GM12891 (cell line): ENCODE measurements around the gene NEK3.

Experiments
- DNase-seq: peaks from one replicate; pipeline ENCODE4 v3.0.0; 2011; ENCODE audit warnings: low spot score; ENCODE audit not compliant: insufficient read length
- FAIRE-seq: peaks from 2 replicates; lab custom pipeline; 2011; peaks lifted over from hg19 to GRCh38; lab: Jason Lieb, UNC
- PAX5 ChIP-seq: IDR thresholded peaks from 2 replicates; pipeline ENCODE4 v1.6.1; 2011; ENCODE audit warnings: low read length, moderate library complexity, mild to moderate bottlenecking; ENCODE audit not compliant: insufficient read depth, severe bottlenecking
- POLR2A ChIP-seq: IDR thresholded peaks from 2 replicates; pipeline ENCODE4 v1.6.1; 2011; ENCODE audit warnings: low read depth, low read length, control low read depth
- POLR2AphosphoS5 ChIP-seq: IDR thresholded peaks from 2 replicates; pipeline ENCODE4 v1.6.1; 2011; ENCODE audit warnings: low read depth, low read length, control low read depth
- POU2F2 ChIP-seq: IDR thresholded peaks from 2 replicates; pipeline ENCODE4 v1.6.1; 2011; ENCODE audit warnings: low read depth, mild to moderate bottlenecking, control low read depth, low read length, moderate library complexity
- SPI1 ChIP-seq: IDR thresholded peaks from 2 replicates; pipeline ENCODE4 v1.6.1; 2011; ENCODE audit warnings: low read depth, low read length, control low read depth
- TAF1 ChIP-seq: IDR thresholded peaks from 2 replicates; pipeline ENCODE4 v1.6.1; 2011; ENCODE audit warnings: low read depth, low read length, control low read depth

NEK3 gene

GRCh38 chr13:52136763-52137162, 22.6 kb downstream of the NEK3 start:
- FAIRE-seq: no peak
- TF ChIP-seq POLR2AphosphoS5 (no peak), POU2F2 (no peak), POLR2A (no peak), PAX5 (no peak)
- DNase-seq: no peak

DNA sequence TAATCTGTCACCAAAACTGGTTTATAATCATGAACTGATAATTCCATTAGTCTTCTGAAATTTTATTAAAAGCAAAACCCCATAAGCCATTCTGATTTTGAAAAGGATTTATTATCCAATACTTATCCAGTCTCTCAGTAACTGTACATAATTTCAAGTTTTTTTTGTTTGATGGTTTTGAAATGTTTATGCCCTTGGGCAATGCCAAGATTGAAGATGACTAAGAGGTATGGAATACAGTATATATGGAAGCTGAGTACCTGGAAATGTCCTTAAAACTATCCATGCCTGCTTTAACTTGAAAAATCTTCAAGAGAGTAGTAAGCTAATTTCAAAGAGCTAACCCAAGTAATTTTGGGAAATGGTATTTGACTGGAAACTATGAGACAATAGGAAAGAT, 28.8 kb downstream of the NEK3 start:
- TF ChIP-seq POLR2A (no peak), PAX5 (no peak), POU2F2 (no peak), POLR2AphosphoS5 (no peak), SPI1 (no peak), TAF1 (no peak)
- DNase-seq (no peak), FAIRE-seq (no peak)

DNA sequence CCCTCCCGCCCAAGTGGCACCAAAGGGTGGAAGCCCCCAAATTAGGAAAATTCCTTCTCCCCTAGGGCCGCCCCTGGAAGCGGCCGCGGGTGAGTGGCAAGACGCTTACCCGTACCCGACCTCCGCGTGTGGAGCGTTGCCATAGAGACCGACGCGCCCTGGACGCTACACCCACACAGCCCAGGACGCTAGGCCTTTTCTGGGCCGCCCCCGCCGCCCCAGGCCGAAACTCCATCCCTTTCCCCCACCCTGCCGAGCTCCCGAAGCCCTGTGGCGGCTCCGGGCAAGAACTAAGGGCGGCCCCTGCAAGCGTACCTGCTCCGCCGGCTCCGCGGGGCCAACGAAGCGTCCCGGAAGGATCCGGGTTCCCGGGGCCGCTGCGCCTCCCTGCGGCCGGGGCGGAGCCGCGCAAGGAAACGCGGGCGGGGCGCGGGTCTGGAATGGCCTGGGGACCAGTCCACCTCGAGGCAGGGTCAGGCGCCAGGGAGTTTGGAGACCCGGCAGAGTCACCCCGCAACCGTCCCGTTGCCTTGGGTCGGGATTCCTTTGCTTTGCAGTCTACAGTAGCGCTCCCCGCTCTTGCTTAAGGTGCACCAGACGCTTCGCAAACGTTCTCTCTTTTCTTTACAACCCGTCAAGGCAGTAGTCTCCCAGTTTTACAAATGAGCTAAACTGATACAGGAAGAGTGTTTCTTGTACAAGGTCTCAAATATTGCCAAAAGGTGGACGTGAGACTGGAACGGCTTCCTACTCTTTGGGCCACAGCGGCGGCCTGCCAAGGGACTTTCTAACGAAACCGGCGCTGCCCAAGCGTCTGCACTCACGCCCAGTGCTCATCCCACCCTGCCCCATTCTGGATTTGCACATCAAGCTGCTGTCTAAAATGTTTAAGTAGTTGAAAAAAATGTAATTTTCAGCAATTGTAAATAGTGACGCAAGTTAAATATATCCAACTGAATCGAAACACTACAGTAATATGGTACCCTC, 30.4 kb downstream of the NEK3 start, which contains the start of gene NEK5:
Gene NEK5 (minus strand): TSS at position 360 of the 987 bp plus-strand sequence. CDS start 1,591 bp downstream, outside the sequence.
- peak; percentile 60 for FAIRE-seq
- TF ChIP-seq TAF1 (no peak), PAX5 (no peak), SPI1 (no peak), POU2F2 (no peak), POLR2A (no peak)
- peak; percentile 59 for DNase-seq

DNA sequence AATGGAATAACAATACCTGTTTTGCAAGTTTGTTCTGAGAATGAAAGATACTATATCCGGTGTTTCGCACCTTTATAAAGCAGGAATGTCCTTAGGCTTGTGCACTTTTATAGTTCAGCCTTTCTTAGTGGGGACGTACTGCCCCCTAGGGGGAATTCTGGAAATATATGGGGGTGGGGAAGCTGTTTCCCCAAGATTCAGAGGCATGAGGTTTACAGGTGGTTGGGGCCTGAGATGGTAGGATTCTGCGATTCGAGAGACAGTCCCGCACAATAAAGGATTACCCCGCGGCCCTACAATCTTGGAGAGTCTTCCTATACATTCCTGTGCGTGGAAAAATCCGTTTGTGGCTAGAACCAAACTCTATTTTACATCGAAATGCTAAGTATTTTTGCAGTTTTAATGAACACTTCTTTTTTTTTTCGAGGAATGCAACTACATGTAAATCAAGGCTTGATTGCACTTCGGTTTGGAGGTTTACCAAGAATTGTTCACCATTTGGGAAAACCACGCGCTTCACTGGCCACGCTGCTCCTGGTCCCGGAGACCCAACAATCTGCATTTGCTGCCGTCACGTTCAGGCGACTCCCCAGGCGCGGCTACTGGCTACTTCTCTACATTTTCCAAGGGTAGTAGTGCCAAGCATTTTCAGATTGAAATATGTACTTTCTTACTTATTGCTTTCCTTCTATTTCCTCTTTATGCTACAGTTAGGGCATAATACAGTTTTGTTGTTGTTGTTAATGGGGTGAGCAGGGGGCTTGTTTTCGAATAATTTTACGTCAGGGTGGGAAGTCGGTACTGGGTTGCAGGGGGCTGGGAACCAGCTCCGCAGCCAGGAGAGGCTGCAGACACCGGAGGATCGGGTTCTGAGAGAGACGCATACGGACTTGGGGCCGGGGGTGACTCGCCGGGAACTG, 31.4 kb downstream of the NEK3 start:
- no peak for TF ChIP-seq PAX5
- no peak for TF ChIP-seq TAF1
- TF ChIP-seq POLR2AphosphoS5: no peak
- TF ChIP-seq SPI1: no peak
- no peak for TF ChIP-seq POU2F2
- TF ChIP-seq POLR2A: no peak
- peak; percentile 52 for FAIRE-seq
- DNase-seq: peak; percentile 39

GRCh38 chr13:52127378-52127777, 32.0 kb downstream of the NEK3 start:
- TF ChIP-seq POLR2AphosphoS5 (no peak), TAF1 (no peak), PAX5 (no peak), SPI1 (no peak), POU2F2 (no peak), POLR2A (no peak)
- DNase-seq (peak; percentile 5), FAIRE-seq (peak; percentile 26)

DNA sequence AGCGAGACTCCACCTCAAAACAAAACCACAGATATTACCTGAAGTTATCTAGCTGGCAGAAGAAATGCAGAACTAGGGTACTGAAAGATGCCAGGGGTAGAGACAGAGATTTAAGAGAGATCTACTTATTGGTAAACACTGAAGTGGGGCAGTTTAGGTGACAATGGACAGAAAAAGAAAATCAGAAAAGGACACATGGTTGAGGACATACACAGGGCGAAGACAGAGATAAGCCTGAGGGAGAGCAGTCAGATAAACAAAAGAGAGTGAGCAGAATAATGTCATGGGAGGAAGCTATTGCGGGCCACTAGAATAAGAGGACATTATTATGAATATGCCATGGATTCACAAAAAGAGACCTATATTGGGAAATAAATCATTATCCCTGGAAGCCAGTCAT, 33.9 kb downstream of the NEK3 start:
- DNase-seq: no peak
- no peak for TF ChIP-seq POLR2A
- no peak for TF ChIP-seq PAX5
- no peak for TF ChIP-seq POU2F2
- no peak for TF ChIP-seq POLR2AphosphoS5
- TF ChIP-seq SPI1: no peak
- no peak for TF ChIP-seq TAF1
- no peak for FAIRE-seq

DNA sequence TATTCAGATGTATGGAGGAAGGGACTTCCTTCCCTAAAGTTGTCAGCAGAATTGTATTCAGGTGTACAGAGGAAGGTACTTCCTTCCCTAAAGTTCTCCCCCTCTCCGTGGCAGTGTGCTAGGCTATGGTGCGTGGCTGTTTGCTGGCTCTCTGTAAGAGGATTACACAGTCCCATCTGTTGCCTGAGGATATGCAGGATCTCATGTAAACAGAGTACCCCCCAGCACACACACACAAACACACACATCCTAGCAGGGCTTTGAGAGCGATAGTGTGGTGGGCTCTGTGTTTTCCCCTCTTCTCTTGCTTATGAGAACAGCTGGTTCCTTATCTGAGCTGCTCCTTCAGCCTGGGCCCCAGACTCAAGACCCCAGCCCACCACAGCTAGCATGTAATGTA, 40.8 kb downstream of the NEK3 start:
- FAIRE-seq (no peak), DNase-seq (no peak)
- no peak for TF ChIP-seq PAX5
- no peak for TF ChIP-seq SPI1
- TF ChIP-seq TAF1: no peak
- TF ChIP-seq POLR2A: no peak
- no peak for TF ChIP-seq POLR2AphosphoS5
- TF ChIP-seq POU2F2: no peak

DNA sequence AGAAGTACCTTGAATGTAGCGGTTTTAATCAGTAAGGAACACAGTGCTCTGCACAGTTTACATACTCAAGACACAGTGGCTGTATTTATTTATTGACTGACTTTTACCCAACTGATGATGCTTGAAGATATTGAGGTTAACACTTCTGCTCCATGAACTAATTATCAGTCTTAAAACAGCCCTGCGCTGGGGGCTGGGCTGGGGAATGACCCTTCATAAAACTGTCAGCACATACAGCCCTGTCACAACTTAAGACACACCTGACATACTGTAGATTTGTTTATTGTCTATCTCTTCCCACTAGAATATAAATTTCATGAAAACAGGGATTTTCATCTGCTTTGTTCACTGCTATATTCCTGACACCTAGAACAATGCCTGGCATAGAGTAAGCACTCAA, 41.3 kb downstream of the NEK3 start:
- DNase-seq: no peak
- no peak for FAIRE-seq
- TF ChIP-seq POLR2A (no peak), POU2F2 (no peak), PAX5 (no peak), TAF1 (no peak), POLR2AphosphoS5 (no peak), SPI1 (no peak)

DNA sequence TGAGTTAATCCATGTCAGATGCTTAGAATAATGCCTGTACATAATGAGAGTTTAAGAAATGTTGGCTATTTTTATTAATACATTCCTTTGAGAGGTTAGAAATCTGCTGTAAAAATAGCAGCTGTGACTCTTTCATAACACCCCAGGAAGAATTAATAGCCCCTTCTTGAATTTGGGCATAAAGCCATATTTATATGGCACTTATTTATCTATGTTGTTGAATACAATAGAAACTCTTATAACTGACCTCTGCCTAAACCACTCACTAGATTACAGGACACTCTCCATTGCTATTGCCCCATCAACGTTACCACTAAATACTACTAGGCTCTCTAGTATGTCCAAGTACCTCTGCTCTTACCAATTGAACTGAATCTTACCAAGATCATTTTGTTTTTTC, 46.8 kb downstream of the NEK3 start:
- FAIRE-seq: no peak
- DNase-seq: no peak
- TF ChIP-seq POU2F2: no peak
- TF ChIP-seq POLR2A: no peak
- TF ChIP-seq TAF1: no peak
- TF ChIP-seq PAX5: no peak
- TF ChIP-seq POLR2AphosphoS5: no peak
- no peak for TF ChIP-seq SPI1
